ENCODE measurements around the gene ETV2.
"Not testable (repeated sequence)": the region's sequence is repeated elsewhere in the genome, so short reads cannot be mapped to it uniquely, and the experiment has no call there.

Gene ETV2, protein sequence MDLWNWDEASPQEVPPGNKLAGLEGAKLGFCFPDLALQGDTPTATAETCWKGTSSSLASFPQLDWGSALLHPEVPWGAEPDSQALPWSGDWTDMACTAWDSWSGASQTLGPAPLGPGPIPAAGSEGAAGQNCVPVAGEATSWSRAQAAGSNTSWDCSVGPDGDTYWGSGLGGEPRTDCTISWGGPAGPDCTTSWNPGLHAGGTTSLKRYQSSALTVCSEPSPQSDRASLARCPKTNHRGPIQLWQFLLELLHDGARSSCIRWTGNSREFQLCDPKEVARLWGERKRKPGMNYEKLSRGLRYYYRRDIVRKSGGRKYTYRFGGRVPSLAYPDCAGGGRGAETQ

GRCh38 chr19:35641515-35642151, at the start of gene ETV2:
ETV2 (plus strand) TSS chr19:35641745; CDS start chr19:35642461, 716 bp downstream.
- Histone ChIP-seq H3K27ac (no peak within 1 kb of the TSS), H3K36me3 (ENCODE audit: insufficient read depth, low read length) (peaks cover 14% of the 10 kb centered on the region; the same call in 1 of the 2 replicates), H3K9ac (ENCODE audit: insufficient read length) (no peak within 1 kb of the TSS), H3K9me3 (ENCODE audit: low read depth, low read length) (no peaks in the 10 kb centered on the region), H3K4me3 (no peak within 1 kb of the TSS)
- no peak for TF ChIP-seq FOXP2 (optimal IDR thresholded peaks at IDR 0.05; ENCODE audit: control extremely low read depth, extremely low read length, insufficient read depth)
- no peak for TF ChIP-seq POLR2AphosphoS5 (IDR thresholded peaks at IDR 0.05; ENCODE audit: borderline replicate concordance, low read depth, low read length)
- TF ChIP-seq EZH2 (IDR thresholded peaks at IDR 0.05) = no peak
- no peak for DNase-seq (ENCODE audit: low read depth, low spot score)

DNA sequence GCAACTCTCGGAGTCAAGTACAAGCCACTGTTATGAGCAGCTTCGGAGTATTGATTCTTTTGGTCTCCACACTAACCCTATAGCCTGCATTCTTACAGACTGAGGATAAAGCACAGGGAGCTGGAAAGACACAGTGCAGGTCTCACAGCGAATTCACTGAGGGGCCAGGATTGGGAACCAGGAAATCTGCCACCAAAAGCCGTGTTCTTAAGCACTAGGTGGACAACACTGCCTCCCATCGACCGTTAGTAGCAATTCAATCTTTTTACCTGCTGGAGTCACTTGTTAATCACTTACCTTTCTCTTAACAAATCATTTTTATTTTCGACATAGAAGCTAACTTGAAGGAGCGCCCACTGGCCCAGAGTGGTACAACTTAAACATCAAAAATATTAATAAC, 49.3 kb upstream of the ETV2 start:
- TF ChIP-seq FOXP2 (optimal IDR thresholded peaks at IDR 0.05; ENCODE audit: control extremely low read depth, extremely low read length, insufficient read depth) (no peak), POLR2AphosphoS5 (IDR thresholded peaks at IDR 0.05; ENCODE audit: borderline replicate concordance, low read depth, low read length) (no peak), EZH2 (IDR thresholded peaks at IDR 0.05) (no peak)
- no peak for DNase-seq (ENCODE audit: low read depth, low spot score)

GRCh38 chr19:35595026-35595425, 46.5 kb upstream of the ETV2 start:
- not testable (repeated sequence) for H3K9me3 ChIP-seq (ENCODE audit: low read depth, low read length); H3K27ac ChIP-seq; H3K36me3 ChIP-seq (ENCODE audit: insufficient read depth, low read length); H3K9ac ChIP-seq (ENCODE audit: insufficient read length); DNase-seq (ENCODE audit: low read depth, low spot score); H3K4me3 ChIP-seq

More for the DNA sequence above, 49.3 kb upstream of the ETV2 start:
- Histone ChIP-seq H3K27ac (no peak overlapping the region), H3K4me3 (no peak overlapping the region), H3K36me3 (ENCODE audit: insufficient read depth, low read length) (no peaks in the 10 kb centered on the region), H3K9me3 (ENCODE audit: low read depth, low read length) (no peaks in the 10 kb centered on the region), H3K9ac (ENCODE audit: insufficient read length) (no peak overlapping the region)

DNA sequence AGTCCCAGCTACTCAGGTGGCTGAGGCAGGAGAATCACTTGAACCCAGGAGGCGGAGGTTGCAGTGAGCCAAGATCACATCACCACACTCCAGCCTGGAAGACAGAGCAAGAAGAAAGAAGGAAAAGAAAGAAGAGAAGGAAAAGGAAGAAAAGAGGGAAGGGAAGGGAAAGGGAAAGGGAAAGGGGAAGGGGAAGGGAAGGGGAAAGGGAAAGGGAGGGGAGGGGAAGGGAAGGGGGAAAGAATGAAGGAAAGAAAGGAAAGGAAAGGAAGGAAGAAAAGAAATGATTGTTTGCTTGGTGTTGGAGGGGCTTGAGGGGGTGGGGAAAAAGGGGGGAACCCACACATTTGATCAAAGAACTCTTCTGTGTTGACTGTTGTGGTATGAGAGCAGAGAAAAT, 45.6 kb upstream of the ETV2 start:
- H3K9ac ChIP-seq (ENCODE audit: insufficient read length) = no peak overlapping the region
- DNase-seq (ENCODE audit: low read depth, low spot score) = no peak
- no peak overlapping the region for H3K27ac ChIP-seq
- H3K36me3 ChIP-seq (ENCODE audit: insufficient read depth, low read length) = no peaks in the 10 kb centered on the region
- H3K9me3 ChIP-seq (ENCODE audit: low read depth, low read length) = no peaks in the 10 kb centered on the region
- no peak for TF ChIP-seq POLR2AphosphoS5 (IDR thresholded peaks at IDR 0.05; ENCODE audit: borderline replicate concordance, low read depth, low read length)
- no peak for TF ChIP-seq EZH2 (IDR thresholded peaks at IDR 0.05)
- no peak for TF ChIP-seq FOXP2 (optimal IDR thresholded peaks at IDR 0.05; ENCODE audit: control extremely low read depth, extremely low read length, insufficient read depth)
- H3K4me3 ChIP-seq = no peak overlapping the region

GRCh38 chr19:35596366-35596999, 45.1 kb upstream of the ETV2 start:
- H3K4me3 ChIP-seq = no peak overlapping the region
- no peaks in the 10 kb centered on the region for H3K9me3 ChIP-seq (ENCODE audit: low read depth, low read length)
- H3K9ac ChIP-seq (ENCODE audit: insufficient read length) = no peak overlapping the region
- no peak overlapping the region for H3K27ac ChIP-seq
- H3K36me3 ChIP-seq (ENCODE audit: insufficient read depth, low read length) = no peaks in the 10 kb centered on the region
- no peak for DNase-seq (ENCODE audit: low read depth, low spot score)
- TF ChIP-seq FOXP2 (optimal IDR thresholded peaks at IDR 0.05; ENCODE audit: control extremely low read depth, extremely low read length, insufficient read depth) (no peak), EZH2 (IDR thresholded peaks at IDR 0.05) (no peak), POLR2AphosphoS5 (IDR thresholded peaks at IDR 0.05; ENCODE audit: borderline replicate concordance, low read depth, low read length) (no peak)

DNA sequence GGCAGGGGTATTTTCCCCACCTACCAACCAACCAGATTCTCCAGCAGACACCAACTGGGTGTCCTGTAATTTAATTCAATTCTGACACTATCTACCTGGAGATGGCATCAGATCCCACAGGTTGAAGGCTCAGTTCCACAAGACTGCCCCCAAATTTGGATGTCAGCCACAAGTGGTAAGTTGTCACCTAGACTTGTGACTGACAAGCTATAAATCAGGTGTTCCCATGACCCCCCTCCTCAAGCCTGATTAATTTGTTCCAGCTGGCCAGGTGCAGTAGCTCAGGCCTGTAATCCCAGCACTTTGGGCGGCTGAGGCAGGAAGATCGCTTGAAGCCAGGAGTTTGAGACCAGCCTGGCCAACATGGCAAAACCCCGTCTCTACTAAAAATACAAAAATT, 39.6 kb upstream of the ETV2 start:
- no peak overlapping the region for H3K4me3 ChIP-seq
- H3K9me3 ChIP-seq (ENCODE audit: low read depth, low read length) = no peaks in the 10 kb centered on the region
- H3K36me3 ChIP-seq (ENCODE audit: insufficient read depth, low read length) = no peaks in the 10 kb centered on the region
- no peak overlapping the region for H3K9ac ChIP-seq (ENCODE audit: insufficient read length)
- TF ChIP-seq POLR2AphosphoS5 (IDR thresholded peaks at IDR 0.05; ENCODE audit: borderline replicate concordance, low read depth, low read length) (no peak), EZH2 (IDR thresholded peaks at IDR 0.05) (no peak), FOXP2 (optimal IDR thresholded peaks at IDR 0.05; ENCODE audit: control extremely low read depth, extremely low read length, insufficient read depth) (no peak)
- H3K27ac ChIP-seq = no peak overlapping the region
- no peak for DNase-seq (ENCODE audit: low read depth, low spot score)

DNA sequence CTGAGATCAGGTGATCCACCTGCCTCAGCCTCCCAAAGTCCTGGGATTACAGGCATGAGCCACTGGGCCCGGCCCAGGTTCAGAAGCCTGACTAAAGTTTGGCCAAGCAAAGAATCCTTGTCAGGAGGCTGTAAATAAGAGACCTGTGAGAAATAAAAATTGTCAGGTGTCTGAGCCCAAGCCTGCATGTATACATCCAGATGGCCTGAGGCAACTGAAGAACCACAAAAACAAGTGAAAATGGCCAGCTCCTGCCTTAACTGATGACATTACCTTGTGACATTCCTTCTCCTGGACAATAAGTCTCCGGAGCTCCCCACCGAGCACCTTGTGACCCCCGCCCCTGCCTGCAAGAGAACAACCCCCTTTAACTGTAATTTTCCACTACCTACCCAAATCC, 37.1 kb upstream of the ETV2 start:
- H3K27ac ChIP-seq; DNase-seq (ENCODE audit: low read depth, low spot score); H3K9ac ChIP-seq (ENCODE audit: insufficient read length); H3K4me3 ChIP-seq; H3K9me3 ChIP-seq (ENCODE audit: low read depth, low read length); H3K36me3 ChIP-seq (ENCODE audit: insufficient read depth, low read length): not testable (repeated sequence)

GRCh38 chr19:35607170-35607569, 34.4 kb upstream of the ETV2 start:
- not testable (repeated sequence) for DNase-seq (ENCODE audit: low read depth, low spot score); H3K9ac ChIP-seq (ENCODE audit: insufficient read length); H3K4me3 ChIP-seq

GRCh38 chr19:35607661-35608060, 33.9 kb upstream of the ETV2 start:
- Histone ChIP-seq H3K27ac (no peak overlapping the region), H3K9ac (ENCODE audit: insufficient read length) (no peak overlapping the region), H3K9me3 (ENCODE audit: low read depth, low read length) (no peaks in the 10 kb centered on the region), H3K36me3 (ENCODE audit: insufficient read depth, low read length) (no peaks in the 10 kb centered on the region), H3K4me3 (no peak overlapping the region)
- DNase-seq (ENCODE audit: low read depth, low spot score) = no peak
- TF ChIP-seq POLR2AphosphoS5 (IDR thresholded peaks at IDR 0.05; ENCODE audit: borderline replicate concordance, low read depth, low read length) (no peak), EZH2 (IDR thresholded peaks at IDR 0.05) (no peak), FOXP2 (optimal IDR thresholded peaks at IDR 0.05; ENCODE audit: control extremely low read depth, extremely low read length, insufficient read depth) (no peak)

More at GRCh38 chr19:35607170-35607569, 34.4 kb upstream of the ETV2 start:
- not testable (repeated sequence) for H3K27ac ChIP-seq; H3K36me3 ChIP-seq (ENCODE audit: insufficient read depth, low read length); H3K9me3 ChIP-seq (ENCODE audit: low read depth, low read length)

Measured in SK-N-MC (cell line).